Transverse colon (tissue), 4 donors: ENCODE results near the gene NDUFA6.

Experiments
- EP300 ChIP-seq: sonication (generic); formaldehyde crosslinking; IDR thresholded peaks from one replicate; pipeline ENCODE4 v1.6.1; 2017; ENCODE audit warnings: antibody characterized with exemption, low read depth
- POLR2A ChIP-seq: fragments of 450-650 bp; IDR thresholded peaks from one replicate; pipeline ENCODE4 v1.6.1; 2016; ENCODE audit warnings: antibody characterized with exemption, mild to moderate bottlenecking, moderate library complexity
- POLR2AphosphoS5 ChIP-seq, 3 donors: sonication (generic); formaldehyde crosslinking; IDR thresholded peaks; one replicate each; pipeline ENCODE4 v1.6.1; 2016; ENCODE audit warnings: antibody characterized with exemption in 3 of 3
- TF ChIP-seq, protein P1 (sequence below), 5 experiments: fragments of 200-600 bp in 3 of 5; fragments of 450-650 bp in 2 of 5; sonication (generic) in 3 of 5; IDR thresholded peaks; 1 replicate in 2 of 5; 2 replicates in 3 of 5; pipeline ENCODE4 v1.5.1; 2016 to 2017; ENCODE audit warnings: antibody characterized with exemption in 5 of 5, inconsistent platforms in 3 of 5, mild to moderate bottlenecking in 2 of 5, moderate library complexity in 1 of 5

DNA sequence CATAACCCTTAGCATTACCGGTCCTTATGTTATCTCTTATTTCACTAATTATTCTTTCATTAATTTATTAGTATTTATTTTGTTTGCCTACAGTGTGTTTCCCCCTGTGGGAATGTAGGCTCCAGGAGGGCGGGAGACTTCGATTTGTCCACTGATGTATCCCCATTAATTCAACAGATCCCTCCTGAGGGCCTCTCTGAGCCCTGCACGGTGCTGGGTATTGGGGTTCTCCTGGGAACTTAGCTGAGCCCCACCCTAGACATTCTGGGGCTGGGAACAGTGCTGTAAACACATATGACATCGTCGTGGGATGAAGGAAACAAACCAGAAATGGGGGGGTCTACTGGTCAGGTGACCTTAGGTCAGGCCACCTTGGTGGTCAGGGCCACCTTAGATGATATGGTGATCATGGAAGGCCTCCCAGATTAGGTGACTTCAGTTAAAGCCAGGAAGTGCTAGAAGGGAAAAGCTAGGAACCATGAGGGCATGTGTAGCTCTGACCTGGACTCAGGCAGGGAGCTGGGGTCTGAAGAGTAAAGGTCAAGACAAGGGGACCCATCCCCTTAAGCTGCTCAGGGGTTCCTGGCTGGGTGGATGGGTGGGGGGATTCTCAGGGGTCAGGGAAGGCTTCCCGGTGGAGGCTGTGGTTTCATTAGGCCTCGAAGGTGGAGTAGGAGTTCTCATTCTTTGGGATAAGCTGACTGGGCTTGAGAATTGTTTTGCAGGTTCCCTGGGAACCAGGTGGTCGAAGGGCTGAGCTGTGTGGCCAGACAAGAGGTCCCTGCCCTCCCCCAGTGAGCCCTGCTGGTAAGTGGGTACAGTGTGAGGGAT, 15.5 kb downstream of the NDUFA6 start:
- TF ChIP-seq, protein P1, sequence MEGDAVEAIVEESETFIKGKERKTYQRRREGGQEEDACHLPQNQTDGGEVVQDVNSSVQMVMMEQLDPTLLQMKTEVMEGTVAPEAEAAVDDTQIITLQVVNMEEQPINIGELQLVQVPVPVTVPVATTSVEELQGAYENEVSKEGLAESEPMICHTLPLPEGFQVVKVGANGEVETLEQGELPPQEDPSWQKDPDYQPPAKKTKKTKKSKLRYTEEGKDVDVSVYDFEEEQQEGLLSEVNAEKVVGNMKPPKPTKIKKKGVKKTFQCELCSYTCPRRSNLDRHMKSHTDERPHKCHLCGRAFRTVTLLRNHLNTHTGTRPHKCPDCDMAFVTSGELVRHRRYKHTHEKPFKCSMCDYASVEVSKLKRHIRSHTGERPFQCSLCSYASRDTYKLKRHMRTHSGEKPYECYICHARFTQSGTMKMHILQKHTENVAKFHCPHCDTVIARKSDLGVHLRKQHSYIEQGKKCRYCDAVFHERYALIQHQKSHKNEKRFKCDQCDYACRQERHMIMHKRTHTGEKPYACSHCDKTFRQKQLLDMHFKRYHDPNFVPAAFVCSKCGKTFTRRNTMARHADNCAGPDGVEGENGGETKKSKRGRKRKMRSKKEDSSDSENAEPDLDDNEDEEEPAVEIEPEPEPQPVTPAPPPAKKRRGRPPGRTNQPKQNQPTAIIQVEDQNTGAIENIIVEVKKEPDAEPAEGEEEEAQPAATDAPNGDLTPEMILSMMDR (IDR thresholded peaks at IDR 0.05): no peak
- no peak for TF ChIP-seq POLR2AphosphoS5 (IDR thresholded peaks at IDR 0.05)
- no peak for TF ChIP-seq EP300
- no peak for TF ChIP-seq POLR2A
